Upper lobe of left lung (tissue), 4 donors: ENCODE measurements around the gene RNASE13.

ENCODE experiments used
- CTCF ChIP-seq, 6 experiments: fragments of 450-650 bp in 4 of 6; fragments of 200-600 bp in 2 of 6; sonication (generic) in 2 of 6; IDR thresholded peaks; one replicate each; pipeline ENCODE4 v1.5.1; 2016 to 2019; ENCODE audit warnings: antibody characterized with exemption in 6 of 6
- POLR2A ChIP-seq, 4 donors: fragments of 450-650 bp; IDR thresholded peaks; one replicate each; pipeline ENCODE4 v1.5.1; 2016 to 2017; ENCODE audit warnings: antibody characterized with exemption in 4 of 4, mild to moderate bottlenecking in 2 of 4

- no peak for TF ChIP-seq CTCF (IDR thresholded peaks at IDR 0.05)
- TF ChIP-seq POLR2A (IDR thresholded peaks at IDR 0.05): no peak
These were observed 36.5 kb downstream of the RNASE13 start for GRCh38 chr14:20998139-20998538.
